GM12878 (cell line): ENCODE results near the gene COL23A1. TPM values are rescaled to one million over a fixed set of nuclear protein-coding genes. Genes with fewer than 3 reads are reported as not detected.

Experiments used
- ATAC-seq: fragments of 200-7000 bp; cut with Tn5 transposase; 3 replicates; pipeline ENCODE4 v1.9.1; 2020; ENCODE audit warnings: mild to moderate bottlenecking, moderate library complexity
- BruUV-seq: library from RNA; stranded (reverse); fragments of 400-500 nt; replicated peaks from 2 replicates; lab custom pipeline; 2021; lab: Mats Ljungman, UMichigan
- CTCF ChIA-PET: fragments of 300-600 bp; sonication (Branson Sonifier 250); formaldehyde crosslinking; extraction: SDS; loops from one replicate; lab custom pipeline; 2021; ENCODE audit warnings: inconsistent platforms; lab: Yijun Ruan, JAX
- POLR2A ChIA-PET: fragments of 350-600 bp; formaldehyde crosslinking; extraction: SDS; loops from one replicate; lab custom pipeline; 2021; ENCODE audit warnings: inconsistent platforms; lab: Charles Lee
- RAD21 ChIA-PET: fragments of 300-600 bp; sonication (Branson Sonifier 250); formaldehyde crosslinking; loops from one replicate; lab custom pipeline; 2023; ENCODE audit warnings: antibody characterized with exemption; ENCODE audit not compliant: unreplicated experiment; lab: Charles Lee
- SMC1A ChIA-PET: fragments of 300-600 bp; sonication (Branson Sonifier 250); formaldehyde crosslinking; loops from one replicate; lab custom pipeline; 2023; ENCODE audit not compliant: unreplicated experiment, uncharacterized antibody; lab: Charles Lee
- DNase-seq: peaks from one replicate; pipeline ENCODE4 v3.0.0-alpha.2; 2011; ENCODE audit warnings: low read depth, low spot score
- FAIRE-seq: peaks from 3 replicates; lab custom pipeline; 2011; peaks lifted over from hg19 to GRCh38; lab: Jason Lieb, UNC
- H2AFZ ChIP-seq: 2 replicates; pipeline ENCODE4 v1.6.0; 2011; ENCODE audit warnings: low read depth, low read length, control low read depth; ENCODE audit not compliant: control insufficient read depth
- H3K27ac ChIP-seq: 2 replicates; pipeline ENCODE4 v1.5.1; 2011; ENCODE audit warnings: control low read depth; ENCODE audit not compliant: control insufficient read depth, insufficient read depth
- H3K27me3 ChIP-seq, 2 experiments: replicated peaks in 1 of 2; 2 replicates each; pipeline versions ENCODE4 v1.6.0 to v1.6.1; 2011; ENCODE audit warnings: low read length in 1 of 2; ENCODE audit not compliant: control insufficient read depth in 2 of 2, insufficient read depth in 2 of 2
- H3K36me3 ChIP-seq, 2 experiments: 2 replicates each; pipeline ENCODE4 v1.5.1; 2011; ENCODE audit warnings: low read length in 1 of 2; ENCODE audit not compliant: control insufficient read depth in 2 of 2, insufficient read depth in 2 of 2
- H3K4me1 ChIP-seq: 2 replicates; pipeline ENCODE4 v1.6.1; 2011; ENCODE audit warnings: mild to moderate bottlenecking, low read length, moderate library complexity, mixed read lengths; ENCODE audit not compliant: control insufficient read depth, insufficient read depth
- H3K4me2 ChIP-seq: 2 replicates; pipeline ENCODE4 v1.6.0; 2011; ENCODE audit warnings: control low read depth; ENCODE audit not compliant: control insufficient read depth, insufficient read depth
- H3K4me3 ChIP-seq: fragments of 200-600 bp; sonication (generic); 2 replicates; pipeline ENCODE4 v1.5.1; 2016
- H3K79me2 ChIP-seq: 2 replicates; pipeline ENCODE4 v1.6.0; 2011; ENCODE audit warnings: low read length; ENCODE audit not compliant: control insufficient read depth, insufficient read depth
- H3K9ac ChIP-seq: 2 replicates; pipeline ENCODE4 v1.8.0; 2011; ENCODE audit warnings: low read length, control low read depth, mixed read lengths; ENCODE audit not compliant: control insufficient read depth, insufficient read depth
- H3K9me3 ChIP-seq: replicated peaks from 3 replicates; pipeline ENCODE4 v1.5.1; 2011; ENCODE audit warnings: mild to moderate bottlenecking, low read length; ENCODE audit not compliant: control insufficient read depth, insufficient read depth
- H4K20me1 ChIP-seq: 2 replicates; pipeline ENCODE4 v1.6.0; 2011; ENCODE audit not compliant: control insufficient read depth, insufficient read depth
- HCFC1 ChIP-seq: fragments of 150-350 bp; IDR thresholded peaks from 2 replicates; pipeline ENCODE4 v1.6.1; 2014; ENCODE audit warnings: low read length
- IRF5 ChIP-seq: fragments of 450-650 bp; IDR thresholded peaks from 2 replicates; pipeline ENCODE4 v1.6.1; 2017; ENCODE audit warnings: borderline replicate concordance
- MTA3 ChIP-seq: IDR thresholded peaks from 2 replicates; pipeline ENCODE4 v1.6.1; 2012; ENCODE audit warnings: low read length, inconsistent platforms, borderline replicate concordance
- WRNIP1 ChIP-seq: IDR thresholded peaks from 2 replicates; pipeline ENCODE4 v1.6.1; 2011; ENCODE audit warnings: low read depth, low read length, improper control_type of control experiment, borderline replicate concordance
- ZBTB11 ChIP-seq: fragments of 450-650 bp; formaldehyde crosslinking; IDR thresholded peaks from 2 replicates; pipeline ENCODE4 v1.5.0; 2022; ENCODE audit warnings: mild to moderate bottlenecking, missing genetic modification characterization
- ZBTB33 ChIP-seq: fragments of 450-650 bp; IDR thresholded peaks from 2 replicates; pipeline ENCODE4 v1.6.1; 2017; ENCODE audit warnings: mild to moderate bottlenecking
- ZBTB4 ChIP-seq: fragments of 450-650 bp; formaldehyde crosslinking; IDR thresholded peaks from 2 replicates; pipeline ENCODE4 v1.4.0; 2022; ENCODE audit warnings: mild to moderate bottlenecking, moderate library complexity
- WGBS: methylation state at CpG from one replicate; pipeline ENCODE4 v1.1.6; 2016; ENCODE audit warnings: low lambda C conversion rate; ENCODE audit not compliant: insufficient replicate concordance, insufficient coverage; ENCODE audit errors: missing lambda C conversion rate; 5-methylcytosine and 5-hydroxymethylcytosine counted together
- in situ Hi-C: fragments of 300-500 bp; cut with MboI; formaldehyde crosslinking; loops from 9 replicates; pipeline ENCODE4 v1.14.3; 2018; ENCODE audit warnings: mixed read lengths
- intact Hi-C: fragments of 100-400 bp; cut with micrococcal nuclease; formaldehyde crosslinking; loops from one replicate; pipeline ENCODE4 v1.14.2; 2022; ENCODE audit not compliant: unreplicated experiment
- polyA plus RNA-seq, 11 experiments: library from polyadenylated mRNA; depleted of rRNA in 4 of 11; unstranded in 6 of 11; stranded (reverse) in 5 of 11; fragments of >200 nt; fragmentation: Nextera tagmentation in 4 of 11; fragmentation: Illumina TruSeq in 1 of 11; extraction: Ambion mirVana in 4 of 11; extraction: Trizol in 1 of 11; gene quantifications; 1 replicate in 1 of 11; 2 replicates in 10 of 11; pipeline versions ENCODE4 v1.2.1 to v1.2.3, GENCODE V29; 2011 to 2016; ENCODE audit warnings: inconsistent platforms in 2 of 11, missing spikeins in 2 of 11, low read depth in 1 of 11
- total RNA-seq, 4 experiments: library from RNA; depleted of rRNA in 3 of 4; stranded (reverse); fragments of >200 nt in 3 of 4; fragmentation: Illumina TruSeq in 1 of 4; extraction: Trizol in 1 of 4; gene quantifications; 2 replicates each; pipeline versions ENCODE4 v1.2.1 to v1.2.3, GENCODE V29; 2013 to 2021

Gene COL23A1
- total and polyA plus RNA-seq, 10 of the 15 experiments (the other 5 are each of a cell fraction or from before 2014, with no cell fraction given) = 0.03 to 0.83 (median 0.09) TPM; not detected in 5

- TF ChIP-seq ZBTB11 = no peak
- no peak for TF ChIP-seq IRF5
- no peak for TF ChIP-seq WRNIP1
- no peak for TF ChIP-seq MTA3
Observed at GRCh38 chr5:178542455-178542854, 47.7 kb downstream of the COL23A1 start (continued).

- no peak for ATAC-seq
- intact Hi-C loops = no loop called here
- TF ChIP-seq ZBTB33 = no peak
- TF ChIP-seq IRF5 = no peak
- TF ChIP-seq HCFC1 = no peak
- no peak for TF ChIP-seq ZBTB4 (CRISPR knock-in tag)
Observed at GRCh38 chr5:178540526-178540925, 49.7 kb downstream of the COL23A1 start.

More at GRCh38 chr5:178540526-178540925, 49.7 kb downstream of the COL23A1 start:
- ChIA-PET POLR2A (no interaction called here), RAD21 (no interaction called here), SMC1A (no interaction called here), CTCF (no interaction called here)
- no peak overlapping the region for H3K27ac ChIP-seq
- no peaks in the 10 kb centered on the region for H3K4me1 ChIP-seq
- no peaks in the 10 kb centered on the region for H3K27me3 ChIP-seq
- H3K9ac ChIP-seq = no peak overlapping the region
- H2AFZ ChIP-seq = no peak overlapping the region
- no peak overlapping the region for H3K4me3 ChIP-seq
- H3K36me3 ChIP-seq = no peaks in the 10 kb centered on the region
- FAIRE-seq = no peak
- no TSS peak for BruUV-seq
- DNase-seq = no peak
- no peaks in the 10 kb centered on the region for H3K9me3 ChIP-seq
- in situ Hi-C loops = no loop called here
- H3K4me2 ChIP-seq = no peak overlapping the region
- no peaks in the 10 kb centered on the region for H4K20me1 ChIP-seq
- no peaks in the 10 kb centered on the region for H3K79me2 ChIP-seq
- WGBS = 47% methylated on average over 6 of the region's 6 CpGs
